Limb (tissue), 2 donors: ENCODE data around the gene PCSK6.

Source experiments
- DNase-seq, 2 donors: peaks; one replicate each; pipeline ENCODE4 v3.0.0-alpha.2; 2016; ENCODE audit errors: extremely low spot score in 2 of 2

The PCSK6 gene

DNA sequence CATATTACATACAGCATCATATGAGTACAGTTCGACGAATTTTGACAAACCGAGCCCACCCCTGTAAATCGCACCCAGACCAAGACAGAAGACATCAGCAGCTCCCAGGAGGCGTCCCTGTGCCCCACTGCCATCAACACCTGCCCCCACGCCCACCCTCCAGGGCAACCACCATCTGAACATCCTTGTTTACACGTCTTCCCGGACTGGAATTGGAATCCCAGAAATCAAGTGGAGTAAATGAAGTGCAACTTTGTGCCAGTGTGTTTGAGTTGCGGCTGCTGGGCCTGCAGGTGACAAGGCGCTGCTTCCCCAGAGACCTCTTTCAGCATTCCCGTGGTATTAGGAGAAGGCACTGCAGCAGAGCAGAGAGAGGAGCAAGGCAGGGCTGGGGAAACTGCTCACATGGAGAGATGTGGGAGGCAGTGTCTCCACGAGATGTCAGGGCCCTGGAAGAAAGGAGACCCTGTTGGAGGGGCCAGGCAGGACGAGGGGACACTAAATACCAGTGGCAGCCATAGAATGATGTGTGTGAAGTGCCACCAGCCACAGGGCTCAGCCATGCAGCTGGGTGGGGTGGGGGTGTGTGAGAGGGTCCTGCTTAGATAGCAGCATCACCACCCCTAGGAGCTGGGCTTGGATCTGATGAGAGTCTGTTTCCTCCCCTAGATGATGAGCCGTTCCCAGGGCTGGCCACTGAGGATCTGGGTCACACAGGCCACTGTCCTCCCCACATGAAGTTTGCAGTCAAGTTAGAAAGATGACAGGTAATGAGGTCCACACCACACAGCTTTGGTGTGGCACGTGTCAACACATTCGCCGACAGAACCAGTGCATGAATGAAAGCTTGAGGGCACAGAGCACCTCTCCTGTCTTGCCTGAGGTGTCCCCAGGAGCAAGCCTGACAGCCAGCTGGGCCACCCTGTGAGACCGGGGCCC, 33.4 kb upstream of the PCSK6 start:
- no peak for DNase-seq

DNA sequence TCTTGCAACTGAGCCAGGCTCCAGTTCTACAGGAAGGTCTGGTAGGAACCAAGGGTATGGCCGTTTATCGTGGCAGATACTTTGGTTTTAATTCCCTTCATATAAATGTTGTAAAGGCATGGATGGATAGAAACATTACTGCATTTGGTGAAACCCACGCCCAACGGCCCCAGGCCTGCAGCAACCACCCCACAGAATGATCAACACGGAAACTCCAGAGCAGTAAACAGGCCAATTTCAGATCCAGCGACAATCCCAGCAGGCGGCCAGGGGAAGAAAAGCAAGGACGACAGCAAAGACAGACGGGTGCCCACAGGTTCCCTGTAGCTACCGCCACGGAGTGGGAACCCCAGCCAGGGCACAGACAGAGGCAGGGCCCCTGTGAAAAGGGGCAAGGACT, 32.6 kb upstream of the PCSK6 start:
- DNase-seq, result no peak

DNA sequence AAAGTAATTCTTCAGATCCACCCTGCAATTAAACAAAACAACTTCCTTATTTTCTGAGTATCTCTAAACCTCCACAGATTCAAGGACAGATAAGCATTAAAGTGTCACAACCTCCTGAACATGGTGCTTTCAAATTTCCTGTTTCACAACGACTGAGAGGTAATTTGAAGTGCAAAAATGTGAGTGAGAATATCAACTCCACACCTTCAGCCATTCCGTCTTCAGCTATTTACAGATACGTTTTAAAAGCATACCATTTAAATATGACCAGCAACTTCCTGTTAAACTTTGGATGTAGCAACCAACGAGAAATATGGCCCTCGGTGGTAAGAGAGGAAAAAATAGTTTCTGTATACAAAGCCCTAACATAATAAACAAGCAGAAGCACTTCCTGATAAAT, 32.1 kb upstream of the PCSK6 start:
- no peak for DNase-seq

DNA sequence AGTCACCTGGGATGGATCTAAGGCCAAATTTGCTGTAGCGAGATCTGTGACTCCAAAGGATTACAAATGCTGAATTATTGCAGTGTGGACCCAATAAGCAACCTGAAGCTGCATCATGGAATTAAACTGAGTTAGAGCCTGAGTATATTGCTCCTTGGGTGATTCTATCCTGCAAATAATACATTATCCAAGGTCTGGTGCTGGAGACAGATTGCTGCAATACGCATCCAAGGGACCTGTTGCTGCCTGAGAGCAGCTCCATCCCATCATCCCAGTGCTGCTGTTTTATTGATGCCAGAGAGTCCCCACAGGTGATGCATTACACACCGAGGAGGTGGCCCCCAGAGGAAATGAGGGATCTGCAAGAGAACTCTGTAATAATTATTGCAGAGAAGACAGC, 31.6 kb upstream of the PCSK6 start:
- no peak for DNase-seq

DNA sequence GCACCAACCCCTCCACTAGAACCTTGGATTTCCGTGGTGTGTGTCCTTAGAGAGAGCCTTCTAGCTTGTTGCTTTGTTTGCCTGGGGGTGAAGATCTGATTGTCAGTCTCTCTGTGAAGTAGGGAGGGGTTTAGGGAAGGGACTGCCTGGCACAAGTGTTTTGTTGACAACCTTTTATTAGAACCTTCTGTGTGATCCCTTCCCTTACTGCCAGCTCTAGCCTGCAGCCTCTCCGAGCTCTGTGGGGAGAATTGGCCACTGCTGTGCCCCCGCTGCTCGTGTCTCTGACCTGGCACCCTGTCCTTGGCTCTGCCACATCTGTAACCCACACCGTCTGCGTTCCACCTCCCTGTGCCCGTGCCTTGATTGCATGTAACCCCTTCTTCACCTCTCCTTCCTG, 30.9 kb upstream of the PCSK6 start:
- no peak for DNase-seq

DNA sequence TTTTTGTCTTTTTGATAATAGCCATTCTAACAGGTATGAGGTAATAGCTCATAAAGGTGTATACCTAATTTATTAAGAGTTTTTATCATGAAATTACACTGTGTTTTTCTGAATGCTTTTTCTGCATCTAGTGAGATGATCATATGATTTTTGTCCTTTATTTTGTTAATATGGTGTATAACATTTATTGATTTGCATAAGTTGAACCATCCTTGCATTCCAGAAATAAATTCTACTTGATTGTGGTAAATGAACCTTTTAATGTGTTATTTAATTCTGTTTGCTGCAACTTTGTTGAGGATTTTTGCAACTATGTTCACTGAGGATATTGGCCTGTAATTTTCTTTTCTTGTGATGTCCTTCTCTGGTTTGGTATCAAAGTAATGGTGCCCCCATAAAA, 28.0 kb upstream of the PCSK6 start:
- no peak for DNase-seq

DNA sequence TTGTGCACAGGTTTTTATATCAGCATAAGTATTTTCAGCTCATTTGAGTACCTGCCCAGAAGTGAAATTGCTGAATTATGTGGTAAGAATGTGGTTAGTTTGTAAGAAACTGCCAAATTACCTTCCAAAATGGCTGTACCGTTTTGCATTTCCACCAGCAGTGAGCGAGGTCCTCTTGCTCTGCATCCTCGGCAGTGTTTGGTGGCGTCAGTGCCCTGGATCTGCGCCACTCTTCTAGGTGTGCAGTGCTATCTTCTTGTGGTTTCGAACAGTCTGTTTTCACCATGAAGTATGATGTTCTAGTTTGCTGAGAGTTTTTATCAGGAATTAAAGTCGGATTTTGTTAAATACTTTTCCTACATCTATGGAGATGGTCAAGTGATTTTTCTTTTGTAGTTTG, 24.8 kb upstream of the PCSK6 start:
- no peak for DNase-seq

DNA sequence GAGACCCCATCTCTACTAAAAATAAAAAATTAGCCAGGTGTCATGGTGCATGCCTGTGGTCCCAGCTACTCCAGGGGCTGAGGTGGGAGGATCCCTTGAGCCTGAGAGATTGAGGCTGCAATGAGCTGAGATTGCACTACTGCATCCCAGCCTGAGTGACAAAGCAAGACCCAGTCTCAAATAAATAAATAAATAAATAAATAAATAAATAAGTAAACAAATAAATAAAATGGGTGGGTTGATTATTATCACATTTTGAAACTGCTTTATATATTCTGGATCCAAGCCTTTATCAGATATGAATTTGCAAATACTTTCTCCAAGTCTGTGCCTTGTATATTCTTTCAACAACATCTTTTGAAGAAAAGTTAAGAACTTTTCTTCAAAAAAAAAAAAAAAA, 22.2 kb upstream of the PCSK6 start:
- DNase-seq, result no peak

DNA sequence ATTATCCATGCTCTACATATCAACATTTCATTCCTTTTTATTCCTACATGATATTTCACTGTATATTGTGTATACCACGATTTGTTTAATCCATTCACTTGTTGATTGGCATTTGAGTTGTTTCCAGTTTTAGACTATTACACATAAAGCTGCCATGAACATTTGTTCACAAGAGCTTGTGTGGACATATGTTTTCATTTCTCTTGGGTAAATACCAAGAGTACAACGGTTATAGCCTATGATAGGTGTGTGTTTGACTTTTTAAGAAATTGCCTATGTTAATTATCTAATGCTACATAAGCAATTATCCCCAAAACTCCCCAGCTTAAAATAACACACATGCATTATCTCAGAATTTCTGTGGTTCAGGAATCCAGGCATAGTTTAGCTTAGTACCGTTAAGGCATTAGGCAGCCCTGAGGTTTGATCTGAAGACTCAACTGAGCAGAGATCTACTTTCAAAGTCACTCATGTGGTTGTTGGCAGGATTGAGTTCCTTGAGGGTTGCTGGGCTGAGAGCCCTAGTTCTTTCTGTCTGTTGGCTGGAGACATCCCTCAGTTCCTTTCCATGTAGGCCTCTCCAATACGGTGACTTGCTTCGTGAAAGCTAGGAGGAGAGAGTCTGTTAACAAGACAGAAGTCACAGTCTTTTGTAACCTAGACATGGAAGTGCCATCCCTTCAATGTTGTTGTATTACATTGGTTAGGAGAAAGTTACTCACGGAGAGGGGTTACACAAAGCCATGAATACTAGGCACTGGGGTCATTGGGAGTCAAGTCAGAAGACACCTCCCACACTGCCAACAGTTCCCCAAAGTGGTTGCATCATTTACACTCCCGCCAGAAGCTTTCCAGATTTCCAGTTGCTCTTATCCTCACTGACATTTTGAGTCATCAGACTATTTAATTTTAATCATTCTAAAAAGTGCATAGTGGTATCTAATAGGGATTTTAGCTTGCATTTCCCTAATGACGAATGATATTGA, 21.0 kb upstream of the PCSK6 start:
- DNase-seq, result no peak

DNA sequence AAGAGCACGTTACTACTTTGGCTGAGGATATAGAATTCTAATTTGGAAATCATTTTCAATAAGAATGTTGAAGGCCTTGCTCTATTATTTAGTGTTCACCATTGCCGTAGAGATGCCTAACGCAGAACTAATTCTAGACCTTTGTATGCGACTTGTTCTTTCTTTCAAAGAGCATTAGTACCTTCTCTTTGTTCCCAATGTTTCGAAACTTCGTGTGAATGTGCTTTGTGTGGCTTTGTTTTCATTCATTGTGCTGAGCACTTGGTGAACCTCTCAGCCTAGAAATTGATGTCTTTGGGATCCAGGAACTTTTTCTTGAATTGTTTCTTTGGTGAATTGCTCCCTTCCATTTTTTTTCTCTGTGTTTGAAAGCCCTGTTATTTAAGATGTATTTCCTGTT, 19.8 kb upstream of the PCSK6 start:
- DNase-seq, result no peak

DNA sequence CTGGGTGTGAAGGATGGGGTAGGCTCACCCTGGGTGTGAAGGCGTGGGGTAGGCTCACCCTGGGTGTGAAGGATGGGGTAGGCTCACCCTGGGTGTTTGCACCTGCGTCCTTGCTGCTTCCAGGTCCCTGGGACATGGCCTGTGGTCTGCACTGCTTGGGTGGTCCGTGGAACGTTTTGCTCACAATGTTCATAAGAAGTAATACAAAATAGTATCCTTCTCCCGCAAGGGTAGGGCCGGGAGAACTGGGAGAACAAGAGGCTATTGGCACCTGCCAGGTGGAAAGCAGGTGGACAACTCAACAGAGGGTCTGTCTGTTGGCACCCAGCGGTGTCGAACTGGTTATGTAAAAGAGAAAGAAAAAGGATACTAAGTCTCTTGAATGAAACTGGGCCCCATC, 17.0 kb upstream of the PCSK6 start:
- no peak for DNase-seq

DNA sequence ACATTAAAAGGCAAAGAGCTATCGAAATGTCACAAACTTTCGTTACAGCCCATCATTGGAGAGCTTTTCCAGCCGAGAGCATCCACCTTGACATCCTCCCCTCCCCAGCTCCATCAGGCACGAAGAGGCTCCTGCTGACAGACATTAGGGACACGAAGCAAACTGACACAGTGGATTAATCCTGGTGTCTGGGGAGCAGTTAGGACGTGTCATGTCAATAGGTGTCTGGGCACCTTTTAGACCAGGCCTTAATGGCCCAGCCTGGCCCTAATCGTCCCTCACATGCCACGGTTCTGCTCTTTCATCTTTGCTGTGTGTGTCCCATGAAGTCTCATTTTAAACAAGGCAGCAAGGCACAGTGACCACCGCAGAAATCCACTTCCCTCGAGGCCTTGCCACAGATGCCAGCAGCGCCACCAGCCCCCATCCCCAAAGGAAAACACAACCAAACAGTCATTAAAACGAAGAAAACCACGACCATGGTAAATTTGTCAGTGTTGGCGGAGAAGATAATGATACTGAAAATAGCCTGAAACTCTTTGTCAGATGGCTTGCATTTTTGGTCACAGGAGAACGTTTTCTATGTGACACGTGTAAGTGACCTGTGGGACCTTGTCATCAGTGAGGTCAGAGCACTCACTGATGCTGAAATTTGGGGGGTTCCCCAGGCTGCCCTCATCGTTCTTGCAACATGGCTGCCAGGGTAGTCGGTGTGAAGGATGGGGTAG, 16.3 kb upstream of the PCSK6 start:
- DNase-seq, result no peak

DNA sequence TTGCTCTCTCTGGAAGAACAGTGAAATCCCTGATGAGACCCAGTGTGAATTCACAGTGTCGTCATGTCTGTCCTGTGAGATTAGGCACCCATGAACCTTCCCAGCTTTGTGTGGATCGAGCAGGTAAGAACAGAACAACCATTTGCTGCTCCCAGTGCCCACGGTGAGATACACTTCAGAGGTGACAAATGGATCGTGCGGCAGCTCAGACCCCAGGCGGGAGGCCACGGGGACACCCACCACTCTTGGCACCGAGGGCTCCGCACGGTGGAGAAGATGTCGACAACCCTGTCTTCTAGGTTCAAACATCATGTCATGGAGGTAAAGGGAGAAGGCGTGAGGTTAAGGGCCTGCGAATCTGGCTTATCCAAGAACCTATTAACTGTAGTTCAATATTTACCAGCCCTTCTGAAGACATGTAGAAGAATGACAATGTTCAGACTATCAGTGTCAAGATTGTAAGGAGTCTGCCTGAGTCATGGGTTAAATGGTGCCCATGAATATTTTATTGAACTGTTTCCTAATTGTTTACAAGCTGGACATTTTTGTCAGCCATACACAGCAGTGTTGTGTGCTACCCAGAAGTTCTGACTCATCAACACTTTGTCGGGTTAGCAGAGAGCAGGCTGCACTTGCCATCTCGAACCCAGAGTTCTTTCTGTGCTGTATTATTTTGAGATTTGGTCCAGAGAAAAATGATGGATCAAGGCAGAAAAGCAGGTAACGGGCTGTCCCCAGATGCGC, 15.5 kb upstream of the PCSK6 start:
- DNase-seq, result no peak

DNA sequence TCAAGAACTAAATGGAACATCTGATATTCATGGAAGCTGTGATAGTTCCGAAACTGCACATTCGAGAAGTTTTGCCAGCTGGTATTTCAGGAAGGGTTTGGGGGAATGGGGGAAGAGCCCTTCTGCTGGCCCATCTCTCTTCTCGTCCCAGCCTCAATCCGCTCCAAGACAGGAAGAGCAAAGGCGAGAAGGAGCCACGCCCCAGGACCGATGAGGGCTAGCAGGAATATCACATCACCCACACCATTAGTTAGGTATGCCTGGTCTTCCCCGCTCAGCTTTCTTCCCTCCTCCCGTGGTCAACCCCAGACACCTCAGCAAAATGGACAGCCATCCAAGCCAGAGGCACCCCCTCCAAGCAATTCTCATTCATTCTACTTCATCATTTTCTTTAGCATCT, 14.9 kb upstream of the PCSK6 start:
- no peak for DNase-seq

DNA sequence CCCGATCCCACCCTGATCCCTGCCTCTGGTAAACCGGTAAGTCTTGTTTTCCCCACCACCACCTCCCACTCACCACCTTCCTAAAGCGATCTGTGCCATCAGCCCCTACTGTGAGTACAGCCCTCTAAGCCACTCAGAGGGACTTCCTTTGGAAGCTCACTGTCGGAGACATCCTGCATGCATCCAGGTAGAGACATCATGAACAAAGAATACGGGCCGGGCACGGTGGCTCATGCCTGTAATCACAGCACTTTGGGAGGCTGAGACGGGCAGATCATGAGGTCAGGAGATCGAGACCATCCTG, 13.7 kb upstream of the PCSK6 start:
- no peak for DNase-seq

DNA sequence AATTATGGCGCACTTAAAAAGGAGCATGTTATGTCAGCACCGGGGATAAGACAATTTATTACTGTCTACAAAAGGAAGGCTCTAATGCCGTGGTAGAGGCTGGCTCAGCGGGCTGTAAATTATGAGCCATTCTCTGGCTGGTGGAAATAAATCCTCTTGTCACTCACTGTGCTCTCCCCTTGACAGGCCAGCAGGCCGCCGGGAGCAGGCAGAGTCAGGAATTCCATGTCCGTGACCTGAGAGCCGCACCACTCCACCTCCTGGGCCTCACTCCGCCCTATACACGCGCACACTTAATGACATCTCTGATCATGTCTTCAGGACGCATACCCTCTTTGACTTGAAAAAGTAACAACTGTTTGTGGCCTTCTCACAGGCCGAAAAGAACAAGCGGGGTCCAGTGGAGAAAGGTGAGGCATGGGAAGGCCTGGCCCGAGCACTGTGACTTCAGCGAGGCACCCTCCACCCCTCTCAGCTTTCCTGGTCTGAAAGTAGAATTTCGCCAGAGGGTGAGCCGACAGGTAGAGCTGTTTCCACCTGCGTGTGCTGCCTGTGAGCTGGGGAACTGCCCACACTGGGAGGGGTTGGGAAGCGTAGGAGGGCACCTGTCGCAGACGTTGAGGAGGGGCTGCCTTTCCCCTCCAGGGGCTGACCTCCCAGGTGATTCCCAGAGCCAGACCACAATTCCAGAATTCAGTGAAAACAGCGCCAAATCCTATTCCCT, 13.2 kb upstream of the PCSK6 start:
- no peak for DNase-seq

DNA sequence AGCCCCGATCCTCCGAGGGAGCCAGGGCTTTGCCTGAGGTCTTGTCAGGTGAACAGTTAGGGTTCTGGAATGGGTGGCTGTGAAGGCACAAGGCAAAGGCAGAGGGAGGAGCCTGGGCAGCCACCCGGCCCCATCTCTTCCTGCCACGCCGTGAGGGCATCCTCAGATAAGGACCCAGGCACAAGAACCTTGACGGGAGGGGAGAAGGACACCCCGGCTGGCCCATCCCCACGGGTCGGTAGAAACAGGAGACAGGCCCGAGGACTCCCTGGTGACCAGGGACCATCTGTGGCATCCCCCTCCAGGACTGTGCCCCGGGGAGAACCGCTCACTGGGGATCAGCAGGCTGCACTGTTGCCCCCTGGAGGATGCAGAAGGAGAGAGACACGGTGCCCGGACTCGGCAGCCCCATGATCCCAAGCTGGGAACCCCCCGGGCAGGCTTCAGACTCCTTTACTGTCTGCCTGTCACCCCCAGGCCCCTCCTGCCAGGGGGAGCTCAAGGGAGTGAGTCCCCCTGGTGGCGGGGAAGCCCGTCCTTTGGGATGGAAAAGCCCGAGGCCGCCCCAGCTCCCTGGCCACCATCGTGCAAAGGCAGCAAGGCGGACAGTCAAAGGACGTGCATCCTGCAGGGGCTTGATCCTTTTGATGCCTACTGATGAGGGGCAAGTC, 12.3 kb upstream of the PCSK6 start:
- peak in 1 of 2 donors; percentile 51 for DNase-seq

DNA sequence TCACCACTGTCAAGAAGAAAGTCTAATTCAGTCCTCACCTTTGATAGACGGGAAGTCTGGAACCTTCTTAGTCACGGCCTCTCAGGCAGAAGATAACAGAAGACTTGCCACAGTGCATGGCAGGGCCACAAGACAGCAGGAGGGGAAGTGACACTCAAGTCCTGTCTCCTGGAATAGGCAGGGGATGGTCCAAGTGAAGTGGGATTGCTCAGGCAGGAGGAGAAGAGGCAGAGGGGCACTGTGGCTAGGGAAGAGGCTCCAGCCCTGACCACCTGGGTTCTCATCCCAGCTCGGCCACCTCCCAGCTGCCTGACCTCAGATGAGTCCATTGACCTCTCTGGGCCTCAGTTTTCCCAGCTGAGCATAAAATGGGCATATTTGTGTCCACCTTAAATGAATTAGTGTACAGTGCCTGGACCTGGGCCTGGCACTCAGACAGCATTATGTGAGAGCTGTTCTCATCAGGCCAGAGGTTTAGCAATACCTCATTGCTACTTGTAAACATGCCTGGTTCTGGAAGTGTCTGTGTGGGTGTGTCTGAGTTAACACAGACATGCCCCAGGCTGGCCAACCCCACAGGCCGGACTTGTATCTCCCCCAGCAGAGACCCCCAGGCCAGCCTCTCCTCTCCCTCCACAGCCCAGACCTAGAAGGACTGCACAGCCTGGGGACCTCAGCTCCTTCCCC, 11.5 kb upstream of the PCSK6 start:
- DNase-seq, result no peak
